ENCODE measurements around the gene ICAM5.
"Not testable (repeated sequence)": the region's sequence is repeated elsewhere in the genome, so short reads cannot be mapped to it uniquely, and the experiment has no call there.

ICAM5 gene

GRCh38 chr19:10269333-10270179 is 20.2 kb upstream of the ICAM5 start:
- DNase-seq (ENCODE audit: low read depth in 2 of 2) = peak; percentile 76 to 77

GRCh38 chr19:10270180-10270615 is 19.6 kb upstream of the ICAM5 start:
- peak; percentile 51 to 58 for DNase-seq (ENCODE audit: low read depth in 2 of 2)

- peak; percentile 48 to 57 for DNase-seq (ENCODE audit: low read depth in 2 of 2)
These were observed 18.9 kb upstream of the ICAM5 start, which contains the start of gene ICAM1 for GRCh38 chr19:10270616-10271394. ICAM1 (plus strand) TSS chr19:10271120; CDS start chr19:10271160, 40 bp downstream.

- no peak for DNase-seq (ENCODE audit: low read depth in 2 of 2)
These were observed 18.1 kb upstream of the ICAM5 start for GRCh38 chr19:10271543-10272086.

- no peak for DNase-seq (ENCODE audit: low read depth in 2 of 2)
These were observed 15.2 kb upstream of the ICAM5 start for GRCh38 chr19:10274589-10274988.

GRCh38 chr19:10277795-10278589 is 11.8 kb upstream of the ICAM5 start:
- DNase-seq (ENCODE audit: low read depth in 2 of 2) = no peak

GRCh38 chr19:10278935-10279334 is 10.8 kb upstream of the ICAM5 start:
- no peak for DNase-seq (ENCODE audit: low read depth in 2 of 2)

- DNase-seq (ENCODE audit: low read depth in 2 of 2) = no peak
These were observed 9.9 kb upstream of the ICAM5 start for GRCh38 chr19:10279737-10280442.

GRCh38 chr19:10282043-10282442 is 7.7 kb upstream of the ICAM5 start:
- not testable (repeated sequence) for DNase-seq (ENCODE audit: low read depth in 2 of 2)

- no peak for DNase-seq (ENCODE audit: low read depth in 2 of 2)
These were observed 6.3 kb upstream of the ICAM5 start for GRCh38 chr19:10283301-10284064.

- DNase-seq (ENCODE audit: low read depth in 2 of 2) = no peak
These were observed 5.4 kb upstream of the ICAM5 start for GRCh38 chr19:10284065-10284959.

- DNase-seq (ENCODE audit: low read depth in 2 of 2) = no peak
These were observed 4.8 kb upstream of the ICAM5 start for GRCh38 chr19:10284960-10285278.

GRCh38 chr19:10285393-10285792 is 4.4 kb upstream of the ICAM5 start:
- no peak for DNase-seq (ENCODE audit: low read depth in 2 of 2)

GRCh38 chr19:10286803-10287737 is 2.7 kb upstream of the ICAM5 start, which contains the start of gene ICAM4:
ICAM4 (plus strand) TSS chr19:10286955; CDS start chr19:10287013, 58 bp downstream.
- no peak for DNase-seq (ENCODE audit: low read depth in 2 of 2)

- DNase-seq (ENCODE audit: low read depth in 2 of 2) = no peak
These were observed 1.0 kb upstream of the ICAM5 start for GRCh38 chr19:10288662-10289166.

- DNase-seq (ENCODE audit: low read depth in 2 of 2) = no peak
These were observed 451 bp upstream of the ICAM5 start for GRCh38 chr19:10289167-10289835.

GRCh38 chr19:10290357-10290875 is 664 bp downstream of the ICAM5 start:
- DNase-seq (ENCODE audit: low read depth in 2 of 2) = no peak

Data from stimulated activated CD8-positive, alpha-beta memory T cell treated with anti-CD3 and anti-CD28 coated beads, Interleukin-2, amount 100 ng/mL, for 1 hour (primary cell).